ENCODE measurements around the gene CCDC6.

The CCDC6 gene

DNA sequence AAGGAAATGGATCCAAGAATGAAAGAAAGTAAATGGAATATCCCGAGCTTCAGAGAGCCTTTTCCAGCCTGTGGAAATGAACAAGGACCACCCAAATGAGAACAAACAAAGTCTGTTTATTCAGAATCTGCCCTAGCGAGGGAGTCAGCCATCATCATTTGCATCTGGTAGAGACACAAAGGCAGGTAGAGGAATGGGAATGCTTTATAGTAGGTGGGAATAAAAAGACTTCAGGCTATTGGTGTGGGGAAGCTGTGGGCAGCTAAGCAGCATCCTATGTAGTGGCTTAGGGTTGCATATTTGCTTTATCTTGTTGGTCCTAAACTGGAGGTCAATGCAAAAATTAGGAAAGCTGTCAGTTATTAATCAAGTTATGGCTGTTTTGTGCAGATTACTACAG is 143.9 kb downstream of the CCDC6 start:
- Histone ChIP-seq H3K9ac (ENCODE audit: low read length) (no peak overlapping the region), H2AFZ (ENCODE audit: low read depth, low read length, severe bottlenecking) (no peak overlapping the region), H4K20me1 (ENCODE audit: low read depth, low read length) (no peaks in the 10 kb centered on the region), H3F3A (ENCODE audit: insufficient read depth) (no peaks in the 10 kb centered on the region), H3K27ac (ENCODE audit: low read depth, low read length) (no peak overlapping the region), H3K4me2 (ENCODE audit: low read depth, low read length, poor library complexity, severe bottlenecking) (no peak overlapping the region), H3K9me2 (replicated peaks; ENCODE audit: insufficient read depth, low read length) (no peaks in the 10 kb centered on the region), H3K4me3 (ENCODE audit: insufficient read depth, low read length, poor library complexity, severe bottlenecking) (no peak overlapping the region), H3K79me2 (ENCODE audit: insufficient read depth, low read length) (no peaks in the 10 kb centered on the region), H3K36me3 (ENCODE audit: low read length) (no peaks in the 10 kb centered on the region), H3K9me3 (ENCODE audit: insufficient read depth, low read length) (no peaks in the 10 kb centered on the region), H3K27me3 (ENCODE audit: low read length) (no peaks in the 10 kb centered on the region)
- TF ChIP-seq, protein P1, sequence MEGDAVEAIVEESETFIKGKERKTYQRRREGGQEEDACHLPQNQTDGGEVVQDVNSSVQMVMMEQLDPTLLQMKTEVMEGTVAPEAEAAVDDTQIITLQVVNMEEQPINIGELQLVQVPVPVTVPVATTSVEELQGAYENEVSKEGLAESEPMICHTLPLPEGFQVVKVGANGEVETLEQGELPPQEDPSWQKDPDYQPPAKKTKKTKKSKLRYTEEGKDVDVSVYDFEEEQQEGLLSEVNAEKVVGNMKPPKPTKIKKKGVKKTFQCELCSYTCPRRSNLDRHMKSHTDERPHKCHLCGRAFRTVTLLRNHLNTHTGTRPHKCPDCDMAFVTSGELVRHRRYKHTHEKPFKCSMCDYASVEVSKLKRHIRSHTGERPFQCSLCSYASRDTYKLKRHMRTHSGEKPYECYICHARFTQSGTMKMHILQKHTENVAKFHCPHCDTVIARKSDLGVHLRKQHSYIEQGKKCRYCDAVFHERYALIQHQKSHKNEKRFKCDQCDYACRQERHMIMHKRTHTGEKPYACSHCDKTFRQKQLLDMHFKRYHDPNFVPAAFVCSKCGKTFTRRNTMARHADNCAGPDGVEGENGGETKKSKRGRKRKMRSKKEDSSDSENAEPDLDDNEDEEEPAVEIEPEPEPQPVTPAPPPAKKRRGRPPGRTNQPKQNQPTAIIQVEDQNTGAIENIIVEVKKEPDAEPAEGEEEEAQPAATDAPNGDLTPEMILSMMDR (IDR thresholded peaks at IDR 0.05; ENCODE audit: insufficient read depth, low read length, poor library complexity, severe bottlenecking) = no peak
- no peak for TF ChIP-seq EZH2phosphoT487 (conservative IDR thresholded peaks at IDR 0.05; ENCODE audit: low read length)

DNA sequence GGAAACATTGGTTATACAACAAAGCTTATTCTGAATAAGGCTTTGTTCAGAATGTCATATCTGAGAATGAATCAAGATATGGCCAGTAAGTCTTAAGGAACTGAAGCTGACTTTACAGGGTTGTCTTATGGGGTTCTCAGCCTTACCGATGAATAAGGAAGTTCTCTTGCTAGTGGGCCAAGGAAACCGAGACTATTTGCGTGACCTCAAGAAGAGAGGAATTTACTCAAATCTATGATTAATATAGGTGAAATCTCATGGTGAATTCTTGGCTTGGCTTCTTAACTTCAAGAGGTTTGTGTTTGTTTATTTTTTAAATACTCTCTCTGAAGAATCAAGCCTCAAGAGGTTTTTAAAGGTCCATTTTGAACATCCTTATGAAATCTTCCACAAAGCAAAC is 148.4 kb downstream of the CCDC6 start:
- Histone ChIP-seq H3K4me3 (ENCODE audit: insufficient read depth, low read length, poor library complexity, severe bottlenecking) (no peak overlapping the region), H3K9ac (ENCODE audit: low read length) (no peak overlapping the region), H3K9me2 (replicated peaks; ENCODE audit: insufficient read depth, low read length) (no peaks in the 10 kb centered on the region), H3K9me3 (ENCODE audit: insufficient read depth, low read length) (no peaks in the 10 kb centered on the region), H4K20me1 (ENCODE audit: low read depth, low read length) (no peaks in the 10 kb centered on the region), H3K27ac (ENCODE audit: low read depth, low read length) (no peak overlapping the region), H2AFZ (ENCODE audit: low read depth, low read length, severe bottlenecking) (no peak overlapping the region), H3K27me3 (ENCODE audit: low read length) (no peaks in the 10 kb centered on the region), H3K36me3 (ENCODE audit: low read length) (no peaks in the 10 kb centered on the region), H3K4me2 (ENCODE audit: low read depth, low read length, poor library complexity, severe bottlenecking) (no peak overlapping the region), H3K79me2 (ENCODE audit: insufficient read depth, low read length) (no peaks in the 10 kb centered on the region), H3F3A (ENCODE audit: insufficient read depth) (no peaks in the 10 kb centered on the region)
- TF ChIP-seq, protein P1 (IDR thresholded peaks at IDR 0.05; ENCODE audit: insufficient read depth, low read length, poor library complexity, severe bottlenecking) = no peak
- no peak for TF ChIP-seq EZH2phosphoT487 (conservative IDR thresholded peaks at IDR 0.05; ENCODE audit: low read length)

DNA sequence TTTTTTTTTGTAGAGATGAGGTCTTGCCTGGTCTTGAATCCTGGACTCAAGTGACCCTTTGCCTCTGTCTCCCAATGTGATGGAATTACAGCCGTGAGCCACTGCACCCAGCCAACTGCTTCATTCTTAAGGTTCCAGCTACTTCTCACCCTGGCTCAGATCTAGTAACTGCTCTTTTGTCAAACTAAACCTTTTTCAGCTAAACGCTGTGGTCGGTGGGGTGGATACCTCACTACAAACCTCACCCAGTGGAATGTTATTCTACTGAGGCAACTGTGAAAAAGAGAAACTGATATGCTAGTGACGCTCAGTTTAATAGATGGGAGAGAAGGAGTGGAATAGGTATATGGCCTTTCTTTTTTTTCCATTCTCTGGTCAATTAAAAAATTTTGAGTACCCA is 151.4 kb downstream of the CCDC6 start:
- no peaks in the 10 kb centered on the region for H3K79me2 ChIP-seq (ENCODE audit: insufficient read depth, low read length)
- H3K9me3 ChIP-seq (ENCODE audit: insufficient read depth, low read length) = no peaks in the 10 kb centered on the region
- no peaks in the 10 kb centered on the region for H3K36me3 ChIP-seq (ENCODE audit: low read length)
- TF ChIP-seq, protein P1 (IDR thresholded peaks at IDR 0.05; ENCODE audit: insufficient read depth, low read length, poor library complexity, severe bottlenecking) = no peak
- no peak for TF ChIP-seq EZH2phosphoT487 (conservative IDR thresholded peaks at IDR 0.05; ENCODE audit: low read length)
- H3K4me2 ChIP-seq (ENCODE audit: low read depth, low read length, poor library complexity, severe bottlenecking) = no peak overlapping the region
- H3F3A ChIP-seq (ENCODE audit: insufficient read depth) = no peaks in the 10 kb centered on the region
- no peaks in the 10 kb centered on the region for H4K20me1 ChIP-seq (ENCODE audit: low read depth, low read length)
- no peak overlapping the region for H2AFZ ChIP-seq (ENCODE audit: low read depth, low read length, severe bottlenecking)
- H3K27ac ChIP-seq (ENCODE audit: low read depth, low read length) = no peak overlapping the region
- no peaks in the 10 kb centered on the region for H3K9me2 ChIP-seq (replicated peaks; ENCODE audit: insufficient read depth, low read length)
- no peak overlapping the region for H3K9ac ChIP-seq (ENCODE audit: low read length)
- H3K27me3 ChIP-seq (ENCODE audit: low read length) = no peaks in the 10 kb centered on the region
- no peak overlapping the region for H3K4me3 ChIP-seq (ENCODE audit: insufficient read depth, low read length, poor library complexity, severe bottlenecking)
